H1 (cell line): Measurements from ENCODE around the gene ZSWIM9. TPM values are rescaled to one million over a fixed set of nuclear protein-coding genes. Genes with fewer than 3 reads are reported as not detected.

Experiments
- CTCF ChIA-PET: fragments of 300-600 bp; sonication (Branson Sonifier 250); formaldehyde crosslinking; loops from one replicate; lab custom pipeline; 2021; ENCODE audit not compliant: partially characterized antibody; lab: Charles Lee
- POLR2A ChIA-PET: fragments of 300-600 bp; sonication (Branson Sonifier 250); formaldehyde crosslinking; loops from one replicate; lab custom pipeline; 2021; ENCODE audit warnings: inconsistent platforms; ENCODE audit not compliant: partially characterized antibody; lab: Charles Lee
- DNase-seq, 2 experiments: peaks; one replicate each; pipeline versions ENCODE4 v3.0.0 to v3.0.0-alpha.2; 2010 to 2022; ENCODE audit warnings: low spot score in 2 of 2, low read depth in 1 of 2, mixed read lengths in 1 of 2
- FAIRE-seq: peaks from 2 replicates; lab custom pipeline; 2011; peaks lifted over from hg19 to GRCh38; lab: Jason Lieb, UNC
- H2AFZ ChIP-seq: 2 replicates; pipeline ENCODE4 v1.8.1; 2012; ENCODE audit warnings: low read length, inconsistent platforms
- H2AK5ac ChIP-seq: 2 replicates; pipeline ENCODE4 v1.6.1; 2013; ENCODE audit warnings: low read depth, low read length
- H2BK120ac ChIP-seq: replicated peaks from 2 replicates; pipeline ENCODE3; 2013; ENCODE audit warnings: low read depth, low read length, inconsistent platforms
- H2BK12ac ChIP-seq: 2 replicates; pipeline ENCODE4 v1.6.1; 2013; ENCODE audit warnings: low read depth, low read length
- H2BK15ac ChIP-seq: 2 replicates; pipeline ENCODE4 v1.6.1; 2013; ENCODE audit warnings: low read length
- H2BK20ac ChIP-seq: 2 replicates; pipeline ENCODE4 v1.6.1; 2013; ENCODE audit warnings: low read length
- H2BK5ac ChIP-seq: 2 replicates; pipeline ENCODE4 v1.6.1; 2013; ENCODE audit warnings: low read depth, low read length
- H3K14ac ChIP-seq: 2 replicates; pipeline ENCODE4 v1.6.1; 2013; ENCODE audit warnings: inconsistent platforms; ENCODE audit not compliant: insufficient read length
- H3K18ac ChIP-seq: 2 replicates; pipeline ENCODE4 v1.6.1; 2013; ENCODE audit warnings: low read length; ENCODE audit errors: extremely low read depth
- H3K23ac ChIP-seq: 2 replicates; pipeline ENCODE4 v1.6.1; 2013; ENCODE audit warnings: inconsistent platforms; ENCODE audit not compliant: insufficient read length
- H3K23me2 ChIP-seq: 2 replicates; pipeline ENCODE4 v1.6.1; 2013; ENCODE audit warnings: low read depth, low read length
- H3K27ac ChIP-seq: 2 replicates; pipeline ENCODE4 v1.6.1; 2011; ENCODE audit warnings: low read depth, low read length, inconsistent platforms
- H3K27me3 ChIP-seq, 4 experiments: replicated peaks in 1 of 4; 1 replicate in 1 of 4; 2 replicates in 3 of 4; pipeline versions ENCODE4 v1.6.1 to v1.8.1; 2011 to 2013; ENCODE audit warnings: low read length in 3 of 4, mild to moderate bottlenecking in 3 of 4, inconsistent platforms in 2 of 4, mixed read lengths in 2 of 4, moderate library complexity in 1 of 4; ENCODE audit not compliant: control insufficient read depth in 3 of 4, insufficient read depth in 3 of 4; ENCODE audit errors: extremely low read depth in 1 of 4
- H3K36me3 ChIP-seq, 4 experiments: 2 replicates each; pipeline versions ENCODE4 v1.6.1 to v1.8.1; 2011 to 2013; ENCODE audit warnings: mild to moderate bottlenecking in 4 of 4, low read length in 3 of 4, moderate library complexity in 2 of 4, control low read depth in 1 of 4, inconsistent platforms in 1 of 4; ENCODE audit not compliant: insufficient read depth in 4 of 4, control insufficient read depth in 2 of 4
- H3K4ac ChIP-seq: replicated peaks from 2 replicates; pipeline ENCODE3; 2013; ENCODE audit warnings: low read length, low read depth, mixed read lengths, inconsistent platforms; ENCODE audit not compliant: insufficient read length
- H3K4me1 ChIP-seq, 4 experiments: replicated peaks in 1 of 4; 1 replicate in 1 of 4; 2 replicates in 3 of 4; pipeline versions ENCODE4 v1.6.1 to v1.8.1; 2011 to 2013; ENCODE audit warnings: low read length in 3 of 4, inconsistent platforms in 2 of 4, mixed read lengths in 1 of 4; ENCODE audit not compliant: insufficient read depth in 4 of 4, control insufficient read depth in 3 of 4
- H3K4me2 ChIP-seq, 2 experiments: 2 replicates each; pipeline versions ENCODE4 v1.6.1 to v1.8.1; 2011 to 2013; ENCODE audit warnings: low read depth in 2 of 2, low read length in 2 of 2, control low read depth in 1 of 2, inconsistent platforms in 1 of 2, mild to moderate bottlenecking in 1 of 2; ENCODE audit not compliant: insufficient read depth in 1 of 2
- H3K4me3 ChIP-seq, 4 experiments: fragments of 200-600, 300-600 bp in 1 of 4; sonication (generic), shearing (Covaris generic), sonication (Bioruptor Twin) in 1 of 4; 2 replicates each; pipeline versions ENCODE4 v1.5.1 to v1.8.1; 2011 to 2016; ENCODE audit warnings: low read length in 4 of 4, low read depth in 3 of 4, control low read depth in 2 of 4, inconsistent platforms in 2 of 4, mild to moderate bottlenecking in 2 of 4, mixed read lengths in 1 of 4, moderate library complexity in 1 of 4; ENCODE audit not compliant: insufficient read depth in 2 of 4; ENCODE audit errors: extremely low read depth in 1 of 4
- H3K56ac ChIP-seq: replicated peaks from 2 replicates; pipeline ENCODE3; 2013; ENCODE audit warnings: low read depth, mild to moderate bottlenecking, mixed read lengths, low read length, inconsistent platforms; ENCODE audit not compliant: insufficient read length
- H3K79me1 ChIP-seq: 2 replicates; pipeline ENCODE4 v1.6.1; 2013; ENCODE audit warnings: low read depth, low read length, control low read depth
- H3K79me2 ChIP-seq, 2 experiments: 2 replicates each; pipeline versions ENCODE4 v1.6.1 to v1.8.1; 2012 to 2013; ENCODE audit warnings: low read length in 2 of 2, mild to moderate bottlenecking in 2 of 2, inconsistent platforms in 1 of 2; ENCODE audit not compliant: insufficient read depth in 2 of 2, control insufficient read depth in 1 of 2
- H3K9ac ChIP-seq, 4 experiments: replicated peaks in 1 of 4; 1 replicate in 1 of 4; 2 replicates in 3 of 4; pipeline versions ENCODE4 v1.6.1 to v1.8.1; 2011 to 2013; ENCODE audit warnings: low read depth in 3 of 4, low read length in 3 of 4, control low read depth in 2 of 4, mild to moderate bottlenecking in 2 of 4, moderate library complexity in 2 of 4, inconsistent platforms in 1 of 4; ENCODE audit errors: extremely low read depth in 1 of 4
- H3K9me3 ChIP-seq, 2 experiments: 2 replicates each; pipeline versions ENCODE4 v1.6.1 to v1.8.1; 2012 to 2013; ENCODE audit warnings: mild to moderate bottlenecking in 2 of 2, moderate library complexity in 2 of 2, control low read depth in 1 of 2, inconsistent platforms in 1 of 2, low read depth in 1 of 2, low read length in 1 of 2, mixed read lengths in 1 of 2; ENCODE audit not compliant: insufficient read depth in 2 of 2
- H4K20me1 ChIP-seq, 2 experiments: replicated peaks in 1 of 2; 2 replicates each; pipeline versions ENCODE3 to v1.8.1; 2011 to 2013; ENCODE audit warnings: inconsistent platforms in 2 of 2, low read length in 2 of 2, mild to moderate bottlenecking in 1 of 2; ENCODE audit not compliant: insufficient read depth in 2 of 2, control insufficient read depth in 1 of 2
- H4K5ac ChIP-seq: 2 replicates; pipeline ENCODE4 v1.6.1; 2013; ENCODE audit warnings: low read length, low read depth, mixed read lengths, inconsistent platforms; ENCODE audit not compliant: insufficient read length
- H4K8ac ChIP-seq: 2 replicates; pipeline ENCODE4 v1.8.0; 2013; ENCODE audit warnings: mild to moderate bottlenecking, moderate library complexity, low read length, inconsistent platforms; ENCODE audit not compliant: insufficient read depth; ENCODE audit errors: extremely low read depth
- H4K91ac ChIP-seq: replicated peaks from 2 replicates; pipeline ENCODE3; 2013; ENCODE audit warnings: low read length, mixed read lengths, inconsistent platforms; ENCODE audit not compliant: insufficient read length
- EGR1 ChIP-seq: IDR thresholded peaks from 2 replicates; pipeline ENCODE4 v1.6.1; 2011; ENCODE audit warnings: low read depth, low read length, borderline replicate concordance
- EZH2 ChIP-seq: fragments of 200-600 bp; sonication (generic); IDR thresholded peaks from 2 replicates; pipeline ENCODE4 v1.7.1; 2012; ENCODE audit warnings: low read depth, mild to moderate bottlenecking, moderate library complexity, low read length, inconsistent platforms; ENCODE audit not compliant: severe bottlenecking
- JUN ChIP-seq: IDR thresholded peaks from 2 replicates; pipeline ENCODE4 v1.6.1; 2011; ENCODE audit warnings: low read depth, mild to moderate bottlenecking, improper control_type of control experiment, low read length
- KDM5A ChIP-seq: fragments of 200-600 bp; IDR thresholded peaks from 2 replicates; pipeline ENCODE4 v1.7.1; 2012; ENCODE audit warnings: mild to moderate bottlenecking, low read length, inconsistent platforms, mixed read lengths
- PHF8 ChIP-seq: fragments of 200-600 bp; sonication (generic); conservative IDR thresholded peaks from 2 replicates; pipeline ENCODE4 v1.7.1; 2012; ENCODE audit warnings: low read depth, mild to moderate bottlenecking, inconsistent platforms, low read length, moderate library complexity
- POLR2AphosphoS5 ChIP-seq: IDR thresholded peaks from 2 replicates; pipeline ENCODE4 v1.6.1; 2011; ENCODE audit warnings: low read depth, low read length
- RAD21 ChIP-seq, 2 experiments: IDR thresholded peaks in 1 of 2; conservative IDR thresholded peaks in 1 of 2; 2 replicates each; pipeline ENCODE4 v1.6.1; 2011; ENCODE audit warnings: low read depth in 2 of 2, low read length in 2 of 2, improper control_type of control experiment in 1 of 2, inconsistent platforms in 1 of 2, mild to moderate bottlenecking in 1 of 2, moderate library complexity in 1 of 2
- SP1 ChIP-seq: IDR thresholded peaks from 2 replicates; pipeline ENCODE4 v1.6.1; 2011; ENCODE audit warnings: low read depth, low read length
- SP4 ChIP-seq: IDR thresholded peaks from 2 replicates; pipeline ENCODE4 v1.6.1; 2012; ENCODE audit warnings: low read length, inconsistent platforms
- TAF1 ChIP-seq: IDR thresholded peaks from 2 replicates; pipeline ENCODE4 v1.6.1; 2011; ENCODE audit warnings: mild to moderate bottlenecking, low read depth, low read length
- WGBS, 2 experiments: shearing (Covaris generic) in 1 of 2; methylation state at CpG; one replicate each; pipeline versions ENCODE4 v1.1.6 to v1.1.7; 2013 to 2015; ENCODE audit warnings: low lambda C conversion rate in 2 of 2, mixed read lengths in 2 of 2, inconsistent platforms in 1 of 2, low coverage in 1 of 2, missing lambda C conversion rate in 1 of 2; ENCODE audit not compliant: insufficient replicate concordance in 2 of 2, insufficient coverage in 1 of 2, insufficient read length in 1 of 2; ENCODE audit errors: extremely low coverage in 1 of 2, missing lambda C conversion rate in 1 of 2; 5-methylcytosine and 5-hydroxymethylcytosine counted together
- polyA plus RNA-seq, 7 experiments: library from polyadenylated mRNA; depleted of rRNA in 3 of 7; stranded (reverse) in 5 of 7; unstranded in 2 of 7; fragments of >200 nt in 5 of 7; fragments of 200-250 nt in 2 of 7; gene quantifications; 1 replicate in 5 of 7; 2 replicates in 1 of 7; 4 replicates in 1 of 7; pipeline versions ENCODE4 v1.2.1 to v1.2.3, GENCODE V29; 2011 to 2013; ENCODE audit warnings: missing spikeins in 2 of 7, mixed read lengths in 2 of 7
- total RNA-seq: library from RNA; stranded (reverse); fragmentation: NEBNext Ultra II Directional; extraction: Animal tissue kit (Norgen Biotek cat#: 25700); gene quantifications from 2 replicates; pipeline ENCODE4 v1.2.1, GENCODE V29; 2021
- TF ChIP-seq, protein P1 (sequence below): IDR thresholded peaks from 2 replicates; pipeline ENCODE4 v1.6.1; 2012; ENCODE audit warnings: low read length, inconsistent platforms

ZSWIM9 gene
- total and polyA plus RNA-seq, 2 of the 8 experiments (the other 6 are each of a cell fraction or from before 2014, with no cell fraction given): 1.5 to 10.4 TPM

DNA sequence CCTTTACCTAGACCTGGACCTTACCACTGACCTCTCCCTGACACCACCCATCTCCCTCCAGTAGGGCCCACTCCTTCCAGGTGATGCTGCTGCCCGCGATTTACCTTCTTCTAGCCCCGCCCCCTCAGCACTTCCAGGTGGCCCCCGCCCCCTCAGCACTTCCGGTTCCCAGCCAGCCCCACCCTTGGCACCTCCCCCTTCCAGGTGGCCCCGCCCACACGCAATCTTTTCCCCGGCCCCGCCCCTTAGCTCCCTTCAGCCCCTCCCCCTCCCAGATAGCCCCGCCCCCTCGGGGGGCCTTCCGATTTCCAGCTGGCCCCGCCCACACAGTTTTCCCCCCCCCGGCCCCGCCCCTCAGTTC is 922 bp upstream of the ZSWIM9 start:
- CTCF ChIA-PET: interaction anchor here (0.6 to 1.3 kb wide), 2 partner anchors 46 to 61 kb away, joined by 3 read pairs; no protein-coding TSS in a partner anchor
- no peak overlapping the region for H4K91ac ChIP-seq
- no peaks in the 10 kb centered on the region for H3K9me3 ChIP-seq
- no peak overlapping the region for H2BK120ac ChIP-seq
- H2AFZ ChIP-seq: no peak overlapping the region
- FAIRE-seq: no peak
- no peak overlapping the region for H2BK5ac ChIP-seq
- H3K27ac ChIP-seq: no peak overlapping the region
- POLR2A ChIA-PET: no interaction called here
- peak overlapping the region in 1 of 4 experiments; percentile 65; a peak in 2 of 7 replicates for H3K9ac ChIP-seq
- H3K79me1 ChIP-seq: peaks cover 6% of the 10 kb centered on the region; the same call in 1 of the 2 replicates
- no peak overlapping the region for H3K23ac ChIP-seq
- H3K23me2 ChIP-seq: peaks cover 11% of the 10 kb centered on the region
- H4K5ac ChIP-seq: no peak overlapping the region
- peaks cover 2 to 6% of the 10 kb centered on the region in 2 experiments for H4K20me1 ChIP-seq
- H2AK5ac ChIP-seq: no peak overlapping the region
- no peak overlapping the region for H4K8ac ChIP-seq
- H3K14ac ChIP-seq: no peak overlapping the region
- TF ChIP-seq EZH2 (no peak), SP1 (0 out of 2 replicates have a peak, but pooled peaks have one; percentile 34), EGR1 (0 out of 2 replicates have a peak, but pooled peaks have one; percentile 43), PHF8 (no peak), POLR2AphosphoS5 (0 out of 2 replicates have a peak, but pooled peaks have one; percentile 6), RAD21 (IDR thresholded peaks at IDR 0.05 in 1 of 2, conservative IDR thresholded peaks at IDR 0.05 in 1 of 2; ENCODE audit: low read depth in 2 of 2, low read length in 2 of 2) (0 out of 4 replicates have a peak, but pooled peaks of 1 of the 2 experiments have one; percentile 7), JUN (no peak), TAF1 (no peak), SP4 (no peak), KDM5A (no peak)
- TF ChIP-seq, protein P1, sequence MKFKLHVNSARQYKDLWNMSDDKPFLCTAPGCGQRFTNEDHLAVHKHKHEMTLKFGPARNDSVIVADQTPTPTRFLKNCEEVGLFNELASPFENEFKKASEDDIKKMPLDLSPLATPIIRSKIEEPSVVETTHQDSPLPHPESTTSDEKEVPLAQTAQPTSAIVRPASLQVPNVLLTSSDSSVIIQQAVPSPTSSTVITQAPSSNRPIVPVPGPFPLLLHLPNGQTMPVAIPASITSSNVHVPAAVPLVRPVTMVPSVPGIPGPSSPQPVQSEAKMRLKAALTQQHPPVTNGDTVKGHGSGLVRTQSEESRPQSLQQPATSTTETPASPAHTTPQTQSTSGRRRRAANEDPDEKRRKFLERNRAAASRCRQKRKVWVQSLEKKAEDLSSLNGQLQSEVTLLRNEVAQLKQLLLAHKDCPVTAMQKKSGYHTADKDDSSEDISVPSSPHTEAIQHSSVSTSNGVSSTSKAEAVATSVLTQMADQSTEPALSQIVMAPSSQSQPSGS: no peak
- TF ChIP-seq, all 59 proteins: peak for 4
- Histone ChIP-seq H2BK12ac (no peak overlapping the region), H3K56ac (no peak overlapping the region), H2BK20ac (no peak overlapping the region), H3K79me2 (peaks cover 6 to 43% of the 10 kb centered on the region in 2 experiments), H3K36me3 (peaks cover 5 to 26% (median 14%) of the 10 kb centered on the region in 4 experiments), H3K4me2 (peak overlapping the region; percentile 65 to 96), H3K4me1 (peaks cover 0 to 13% (median 6%) of the 10 kb centered on the region in 4 experiments; a peak in 6 of 7 replicates), H3K18ac (no peak overlapping the region), H3K4ac (no peak overlapping the region), H3K4me3 (peak overlapping the region; percentile 93 to 99 (median 98)), H2BK15ac (no peak overlapping the region), H3K27me3 (no peaks in the 10 kb centered on the region)
- WGBS, 2 experiments: 17% methylated on average over 1 of the region's 15 CpGs; no CpG with 5 or more reads in 1 of the 2 experiments
- DNase-seq: peak; percentile 77 to 97
